Vagina (tissue), 2 donors: Measurements from ENCODE around the gene CREB5. TPM values are rescaled to one million over a fixed set of nuclear protein-coding genes. Genes with fewer than 3 reads are reported as not detected.

Experiments used
- DNase-seq, 2 donors: peaks; one replicate each; pipeline ENCODE4 v3.0.0-alpha.2; 2017; ENCODE audit errors: extremely low spot score in 2 of 2
- H3K27ac ChIP-seq: fragments of 200-600 bp; sonication (generic); one replicate; pipeline ENCODE4 v1.5.1; 2019
- H3K27me3 ChIP-seq: fragments of 200-600 bp; sonication (generic); one replicate; pipeline ENCODE4 v1.5.1; 2019
- H3K36me3 ChIP-seq, 2 donors: fragments of 200-600 bp; sonication (generic); one replicate each; pipeline ENCODE4 v1.5.1; 2017 to 2019
- H3K4me1 ChIP-seq: fragments of 200-600 bp; sonication (generic); one replicate; pipeline ENCODE4 v1.5.1; 2019
- H3K4me3 ChIP-seq, 2 donors: fragments of 200-600 bp; sonication (generic); 1 replicate in 1 of 2; 2 replicates in 1 of 2; pipeline ENCODE4 v1.5.1; 2016 to 2019
- H3K9me3 ChIP-seq: fragments of 200-600 bp; sonication (generic); one replicate; pipeline ENCODE4 v1.5.1; 2019
- CTCF ChIP-seq, 3 experiments: fragments of 450-650 bp in 2 of 3; fragments of 200-600 bp in 1 of 3; sonication (generic) in 1 of 3; IDR thresholded peaks; one replicate each; pipeline ENCODE4 v1.5.1; 2017 to 2019; ENCODE audit warnings: antibody characterized with exemption in 3 of 3, mild to moderate bottlenecking in 2 of 3, moderate library complexity in 2 of 3
- POLR2A ChIP-seq, 2 donors: fragments of 450-650 bp; IDR thresholded peaks; one replicate each; pipeline ENCODE4 v1.6.1; 2017; ENCODE audit warnings: antibody characterized with exemption in 2 of 2, mild to moderate bottlenecking in 2 of 2, moderate library complexity in 2 of 2
- POLR2AphosphoS5 ChIP-seq, 2 donors: sonication (generic); formaldehyde crosslinking; IDR thresholded peaks; one replicate each; pipeline ENCODE4 v1.9.0; 2017; ENCODE audit warnings: antibody characterized with exemption in 2 of 2, mild to moderate bottlenecking in 2 of 2, low read depth in 1 of 2; ENCODE audit not compliant: insufficient read depth in 1 of 2
- intact Hi-C: fragments of 100-400 bp; cut with DNase I; formaldehyde crosslinking; loops from one replicate; pipeline ENCODE4 v1.15.1; 2023
- total RNA-seq: library from RNA; depleted of rRNA; stranded (reverse); fragments of >200 nt; gene quantifications from one replicate; pipeline ENCODE4 v1.2.3, GENCODE V29; 2016

CREB5 gene
- total RNA-seq, 1 donor from 2014 or later: 23.1 TPM

GRCh38 chr7:28672397-28672797 is 260.1 kb downstream of the CREB5 start:
- no peak overlapping the region for H3K27ac ChIP-seq
- H3K4me3 ChIP-seq: no peak overlapping the region
- TF ChIP-seq POLR2AphosphoS5 (IDR thresholded peaks at IDR 0.05; ENCODE audit: insufficient read depth in 1 of 2, low read depth in 1 of 2): no peak
- intact Hi-C loops: no loop called here
- no peaks in the 10 kb centered on the region for H3K9me3 ChIP-seq
- no peaks in the 10 kb centered on the region for H3K27me3 ChIP-seq
- no peaks in the 10 kb centered on the region for H3K4me1 ChIP-seq
- H3K36me3 ChIP-seq: no peaks in the 10 kb centered on the region
- DNase-seq: no peak

GRCh38 chr7:28674359-28674782 is 262.1 kb downstream of the CREB5 start:
- H3K4me1 ChIP-seq: no peaks in the 10 kb centered on the region
- no peak for DNase-seq
- no peaks in the 10 kb centered on the region for H3K9me3 ChIP-seq
- intact Hi-C loops: no loop called here
- TF ChIP-seq POLR2A (IDR thresholded peaks at IDR 0.05) (no peak), POLR2AphosphoS5 (IDR thresholded peaks at IDR 0.05; ENCODE audit: insufficient read depth in 1 of 2, low read depth in 1 of 2) (peak in 1 of 2 donors; percentile 31)
- H3K27me3 ChIP-seq: no peaks in the 10 kb centered on the region
- no peaks in the 10 kb centered on the region for H3K36me3 ChIP-seq
- H3K4me3 ChIP-seq: no peak overlapping the region
- H3K27ac ChIP-seq: no peak overlapping the region

DNA sequence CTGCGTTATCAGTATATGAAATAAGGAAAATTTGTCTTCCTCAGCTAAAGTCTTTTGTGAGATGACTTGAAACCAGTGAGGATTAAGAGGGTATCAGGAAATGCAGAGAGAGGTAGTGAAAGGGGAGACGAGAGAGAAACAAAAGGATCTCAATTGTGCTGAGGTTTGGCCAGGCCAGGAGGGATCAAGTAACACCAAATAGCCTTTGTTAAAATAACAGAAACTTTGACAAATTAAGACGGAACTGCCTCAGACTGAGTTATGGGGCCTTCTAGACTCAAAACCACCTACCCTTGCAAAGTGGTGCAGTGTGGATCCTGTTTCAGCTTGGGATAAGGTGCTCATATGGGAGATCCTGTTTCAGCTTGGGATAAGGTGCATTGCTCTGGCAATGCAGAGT is 263.1 kb downstream of the CREB5 start:
- TF ChIP-seq POLR2AphosphoS5 (IDR thresholded peaks at IDR 0.05; ENCODE audit: insufficient read depth in 1 of 2, low read depth in 1 of 2) (no peak), CTCF (IDR thresholded peaks at IDR 0.05) (no peak), POLR2A (IDR thresholded peaks at IDR 0.05) (no peak)
- no peak overlapping the region for H3K4me3 ChIP-seq

GRCh38 chr7:28677668-28678067 is 265.4 kb downstream of the CREB5 start:
- Histone ChIP-seq H3K36me3 (no peaks in the 10 kb centered on the region), H3K27me3 (no peaks in the 10 kb centered on the region), H3K4me3 (no peak overlapping the region), H3K27ac (no peak overlapping the region), H3K4me1 (no peaks in the 10 kb centered on the region), H3K9me3 (no peaks in the 10 kb centered on the region)
- intact Hi-C loops: no loop called here
- DNase-seq: no peak
- TF ChIP-seq CTCF (IDR thresholded peaks at IDR 0.05) (no peak), POLR2AphosphoS5 (IDR thresholded peaks at IDR 0.05; ENCODE audit: insufficient read depth in 1 of 2, low read depth in 1 of 2) (no peak), POLR2A (IDR thresholded peaks at IDR 0.05) (no peak)

More for the DNA sequence above, 263.1 kb downstream of the CREB5 start:
- H3K9me3 ChIP-seq: no peaks in the 10 kb centered on the region
- intact Hi-C loops: no loop called here
- H3K4me1 ChIP-seq: no peaks in the 10 kb centered on the region
- no peaks in the 10 kb centered on the region for H3K36me3 ChIP-seq
- H3K27me3 ChIP-seq: no peaks in the 10 kb centered on the region
- DNase-seq: no peak
- H3K27ac ChIP-seq: no peak overlapping the region

DNA sequence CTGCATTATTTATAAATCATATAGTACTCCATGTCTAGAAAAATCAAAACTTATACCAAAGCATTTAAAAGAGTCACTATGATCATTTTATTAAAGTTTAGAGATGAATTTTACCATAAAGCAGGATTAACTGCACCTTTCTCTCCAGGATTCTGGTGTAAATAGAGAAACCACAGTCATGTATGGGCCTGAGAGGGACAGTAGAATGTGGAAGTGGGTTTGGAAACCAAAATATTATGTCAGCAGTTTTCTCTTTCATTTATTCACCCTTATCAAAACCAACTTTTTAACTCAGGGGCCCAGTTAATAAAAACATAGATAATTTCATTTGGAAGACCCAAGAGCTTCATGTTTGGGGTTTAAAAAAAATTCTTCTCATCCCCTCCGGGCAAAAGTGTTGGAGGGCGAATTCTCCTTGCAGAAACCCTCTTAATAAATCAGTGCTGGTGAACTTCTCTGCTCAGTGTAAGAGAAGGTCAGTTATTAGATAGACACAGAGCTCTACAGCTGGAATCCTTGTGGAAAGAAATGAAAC is 266.2 kb downstream of the CREB5 start:
- H3K4me3 ChIP-seq: no peak overlapping the region
- DNase-seq: no peak
- H3K4me1 ChIP-seq: no peaks in the 10 kb centered on the region
- intact Hi-C loops: no loop called here
- no peak overlapping the region for H3K27ac ChIP-seq
- TF ChIP-seq POLR2AphosphoS5 (IDR thresholded peaks at IDR 0.05; ENCODE audit: insufficient read depth in 1 of 2, low read depth in 1 of 2): no peak
- no peak for TF ChIP-seq CTCF (IDR thresholded peaks at IDR 0.05)
- TF ChIP-seq POLR2A (IDR thresholded peaks at IDR 0.05): no peak
- no peaks in the 10 kb centered on the region for H3K36me3 ChIP-seq
- H3K9me3 ChIP-seq: no peaks in the 10 kb centered on the region
- no peaks in the 10 kb centered on the region for H3K27me3 ChIP-seq

GRCh38 chr7:28681693-28682310 is 269.5 kb downstream of the CREB5 start:
- Histone ChIP-seq H3K9me3 (no peaks in the 10 kb centered on the region), H3K27me3 (no peaks in the 10 kb centered on the region), H3K27ac (no peak overlapping the region), H3K4me1 (peaks cover 16% of the 10 kb centered on the region), H3K4me3 (no peak overlapping the region), H3K36me3 (no peaks in the 10 kb centered on the region)
- no peak for TF ChIP-seq POLR2AphosphoS5 (IDR thresholded peaks at IDR 0.05; ENCODE audit: insufficient read depth in 1 of 2, low read depth in 1 of 2)
- no peak for TF ChIP-seq POLR2A (IDR thresholded peaks at IDR 0.05)
- intact Hi-C loops: no loop called here
- peak in 1 of 2 donors; percentile 60 for DNase-seq
